OCI-LY3 (cell line): Measurements from ENCODE around the gene RBM28.

Experiments
- H2AFZ ChIP-seq: fragments of 200-600, 300-600 bp; shearing (Covaris generic); 2 replicates; pipeline ENCODE4 v1.6.0; 2014; ENCODE audit warnings: antibody characterized with exemption, low read depth, low read length
- H3K27ac ChIP-seq: fragments of 200-600, 300-600 bp; sonication (generic); 2 replicates; pipeline ENCODE4 v1.5.1; 2014; ENCODE audit warnings: mild to moderate bottlenecking, low read length, moderate library complexity, mixed read lengths
- H3K27me3 ChIP-seq: fragments of 200-600, 300-600 bp; sonication (generic); 2 replicates; pipeline ENCODE4 v1.6.1; 2014; ENCODE audit warnings: low read depth, low read length, mixed read lengths
- H3K36me3 ChIP-seq: fragments of 200-600, 300-600 bp; sonication (generic); replicated peaks from 2 replicates; pipeline ENCODE3; 2014; ENCODE audit warnings: low read depth, low read length, mixed read lengths
- H3K4me1 ChIP-seq: fragments of 300-600, 200-600 bp; sonication (generic); 2 replicates; pipeline ENCODE4 v1.6.1; 2014; ENCODE audit warnings: low read length, mixed read lengths
- H3K4me2 ChIP-seq: fragments of 200-600, 300-600 bp; sonication (generic); 2 replicates; pipeline ENCODE4 v1.6.1; 2014; ENCODE audit warnings: low read length, mixed read lengths
- H3K4me3 ChIP-seq: fragments of 300-600, 200-600 bp; sonication (generic); 2 replicates; pipeline ENCODE4 v1.5.1; 2014; ENCODE audit warnings: antibody characterized with exemption, mild to moderate bottlenecking, low read length, moderate library complexity
- H3K79me2 ChIP-seq: fragments of 300-600, 200-600 bp; shearing (Covaris generic); 2 replicates; pipeline ENCODE4 v1.6.1; 2014; ENCODE audit warnings: mild to moderate bottlenecking, low read length, mixed read lengths
- H3K9ac ChIP-seq: fragments of 300-600, 200-600 bp; shearing (Covaris generic); 2 replicates; pipeline ENCODE4 v1.6.0; 2014; ENCODE audit warnings: mild to moderate bottlenecking, low read length, moderate library complexity
- H3K9me3 ChIP-seq: fragments of 200-600, 300-600 bp; shearing (Covaris generic); 2 replicates; pipeline ENCODE4 v1.6.1; 2014; ENCODE audit warnings: low read length, mixed read lengths; ENCODE audit not compliant: insufficient read depth
- H4K20me1 ChIP-seq: fragments of 200-600, 300-600 bp; sonication (generic); 2 replicates; pipeline ENCODE4 v1.6.1; 2016; ENCODE audit warnings: low read length, mixed read lengths; ENCODE audit not compliant: insufficient read depth
- CTCF ChIP-seq: fragments of 200-600, 300-600 bp; sonication (generic); IDR thresholded peaks from 2 replicates; pipeline ENCODE4 v1.5.1; 2014; ENCODE audit warnings: antibody characterized with exemption, low read length, low read depth
- EZH2phosphoT487 ChIP-seq: fragments of 200-600 bp; shearing (Covaris generic); IDR thresholded peaks from 2 replicates; pipeline ENCODE4 v1.6.1; 2018; ENCODE audit warnings: antibody characterized with exemption, mixed run types, low read depth

The RBM28 gene

GRCh38 chr7:128309976-128310375 lies 33.7 kb downstream of the RBM28 start:
- TF ChIP-seq CTCF (no peak), EZH2phosphoT487 (no peak)
- H3K36me3 ChIP-seq: peaks cover 69% of the 10 kb centered on the region

GRCh38 chr7:128309124-128309523 lies 34.6 kb downstream of the RBM28 start:
- Histone ChIP-seq H3K9ac (no peak overlapping the region), H3K36me3 (peaks cover 67% of the 10 kb centered on the region), H3K9me3 (no peaks in the 10 kb centered on the region), H3K27ac (no peak overlapping the region), H3K4me2 (no peak overlapping the region), H3K4me3 (no peak overlapping the region), H3K4me1 (no peaks in the 10 kb centered on the region), H4K20me1 (no peaks in the 10 kb centered on the region), H3K27me3 (no peaks in the 10 kb centered on the region), H3K79me2 (no peaks in the 10 kb centered on the region), H2AFZ (no peak overlapping the region)
- no peak for TF ChIP-seq CTCF
- TF ChIP-seq EZH2phosphoT487: no peak

More at GRCh38 chr7:128309976-128310375, 33.7 kb downstream of the RBM28 start:
- Histone ChIP-seq H3K4me1 (no peaks in the 10 kb centered on the region), H3K4me2 (no peak overlapping the region), H3K27me3 (no peaks in the 10 kb centered on the region), H4K20me1 (no peaks in the 10 kb centered on the region), H3K9ac (no peak overlapping the region), H3K79me2 (no peaks in the 10 kb centered on the region), H2AFZ (no peak overlapping the region), H3K9me3 (no peaks in the 10 kb centered on the region), H3K27ac (no peak overlapping the region), H3K4me3 (no peak overlapping the region)

- no peaks in the 10 kb centered on the region for H3K9me3 ChIP-seq
Observed at GRCh38 chr7:128307061-128307460, 36.6 kb downstream of the RBM28 start.

GRCh38 chr7:128304212-128304611 lies 39.5 kb downstream of the RBM28 start:
- Histone ChIP-seq H3K9ac (no peak overlapping the region), H3K27ac (no peak overlapping the region), H3K4me2 (no peak overlapping the region), H3K27me3 (no peaks in the 10 kb centered on the region), H2AFZ (no peak overlapping the region), H3K4me3 (no peak overlapping the region), H3K9me3 (no peaks in the 10 kb centered on the region), H4K20me1 (no peaks in the 10 kb centered on the region), H3K4me1 (no peaks in the 10 kb centered on the region), H3K79me2 (no peaks in the 10 kb centered on the region), H3K36me3 (peaks cover 44% of the 10 kb centered on the region)
- TF ChIP-seq EZH2phosphoT487: no peak
- no peak for TF ChIP-seq CTCF

More at GRCh38 chr7:128307061-128307460, 36.6 kb downstream of the RBM28 start:
- Histone ChIP-seq H4K20me1 (no peaks in the 10 kb centered on the region), H3K4me3 (no peak overlapping the region), H3K79me2 (no peaks in the 10 kb centered on the region), H2AFZ (no peak overlapping the region), H3K27me3 (no peaks in the 10 kb centered on the region), H3K4me1 (no peaks in the 10 kb centered on the region), H3K4me2 (no peak overlapping the region), H3K9ac (no peak overlapping the region), H3K27ac (no peak overlapping the region), H3K36me3 (peaks cover 64% of the 10 kb centered on the region)
- no peak for TF ChIP-seq EZH2phosphoT487
- TF ChIP-seq CTCF: no peak
